SW480 (cell line): ENCODE measurements around the gene CYFIP1.

ENCODE experiments used
- DNase-seq: peaks from one replicate; pipeline ENCODE4 v3.0.0-alpha.2; 2016; ENCODE audit warnings: low spot score

Gene CYFIP1

DNA sequence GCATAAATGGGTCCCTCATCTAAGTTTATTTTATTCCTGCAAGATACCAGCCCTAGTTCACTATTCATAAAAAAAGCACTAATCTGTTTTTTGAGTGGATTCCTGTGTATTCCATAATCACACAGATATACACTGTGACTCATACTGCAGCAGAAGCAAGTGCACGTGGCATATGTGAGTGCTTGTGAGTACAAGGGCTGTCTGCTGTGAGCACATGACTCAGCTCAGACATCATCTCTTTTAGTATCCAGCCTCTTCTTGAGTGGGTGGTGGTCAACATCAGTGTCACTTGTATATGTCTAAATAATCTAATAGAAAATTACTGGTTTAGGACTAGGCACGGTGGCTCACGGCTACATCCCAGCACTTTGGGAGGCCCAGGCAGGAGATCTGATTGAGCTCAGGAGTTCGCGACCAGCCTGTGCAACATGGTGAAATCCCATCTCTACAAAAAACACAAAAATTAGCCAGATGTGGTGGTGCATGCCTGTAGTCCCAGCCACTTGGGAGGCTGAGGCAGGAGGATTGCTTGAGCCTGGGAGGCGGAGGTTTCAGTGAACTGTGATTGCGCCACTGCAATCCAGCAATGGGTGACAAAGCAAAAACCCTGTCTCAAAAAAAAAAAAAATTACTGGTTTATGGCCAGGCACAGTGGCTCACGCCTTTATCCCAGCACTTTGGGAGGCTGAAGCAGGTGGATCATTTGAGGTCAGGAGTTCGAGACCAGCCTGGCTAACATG, 91.9 kb downstream of the CYFIP1 start:
- no peak for DNase-seq

DNA sequence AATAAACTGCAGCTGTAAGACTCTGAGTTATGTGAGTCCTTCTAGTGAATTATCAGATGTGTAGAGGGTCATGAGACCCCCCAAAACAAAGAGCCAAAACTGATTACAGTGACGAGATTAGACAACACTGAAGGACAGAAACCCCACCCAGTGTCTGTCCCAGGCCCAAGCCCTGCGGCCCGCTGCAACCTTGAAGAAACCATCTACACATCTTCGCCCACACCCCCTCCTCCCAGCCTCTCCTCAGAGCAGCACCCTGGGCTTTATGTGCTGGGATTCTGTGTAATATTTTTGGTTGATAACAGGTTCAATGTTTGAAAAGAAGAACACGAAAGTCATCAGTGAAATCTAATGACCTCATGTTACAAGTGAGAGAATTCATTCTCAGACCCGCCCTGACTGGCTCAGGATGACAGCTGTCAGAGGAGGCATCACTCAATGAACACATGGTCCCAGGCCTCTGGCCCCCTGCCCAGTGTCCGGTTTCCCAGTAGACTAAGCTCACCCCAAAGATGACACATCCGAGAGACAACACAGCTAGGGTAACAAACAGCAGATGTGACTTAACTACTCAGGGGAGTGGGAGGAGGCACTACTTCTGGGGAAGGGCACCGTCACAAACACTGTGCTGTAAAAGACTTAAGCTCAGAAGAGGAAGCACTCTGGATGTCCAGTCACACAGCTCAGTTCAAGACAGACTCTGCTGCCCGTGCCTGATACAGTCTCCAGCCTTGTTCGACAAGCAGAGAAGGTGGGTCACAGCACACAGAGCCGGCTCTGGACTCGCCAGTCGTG, 92.8 kb downstream of the CYFIP1 start:
- no peak for DNase-seq

DNA sequence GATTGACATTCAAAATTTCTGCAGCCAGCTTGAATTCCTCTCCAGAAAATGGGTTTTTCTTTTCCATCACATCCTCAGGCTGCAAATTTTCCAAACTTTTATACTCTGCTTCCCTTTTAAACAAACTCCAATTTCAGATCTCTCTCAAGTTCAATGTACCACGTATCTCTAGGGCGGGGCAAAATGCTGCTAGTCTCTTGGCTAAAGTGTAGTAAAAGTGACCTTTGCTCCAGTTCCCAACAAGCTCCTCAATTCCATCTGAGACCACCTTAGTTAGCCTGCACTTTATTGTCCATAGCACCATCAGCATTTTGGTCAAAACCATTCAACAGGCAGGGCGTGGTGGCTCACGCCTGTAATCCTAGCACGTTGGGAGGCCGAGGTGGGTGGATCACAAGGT, 95.0 kb downstream of the CYFIP1 start:
- no peak for DNase-seq

DNA sequence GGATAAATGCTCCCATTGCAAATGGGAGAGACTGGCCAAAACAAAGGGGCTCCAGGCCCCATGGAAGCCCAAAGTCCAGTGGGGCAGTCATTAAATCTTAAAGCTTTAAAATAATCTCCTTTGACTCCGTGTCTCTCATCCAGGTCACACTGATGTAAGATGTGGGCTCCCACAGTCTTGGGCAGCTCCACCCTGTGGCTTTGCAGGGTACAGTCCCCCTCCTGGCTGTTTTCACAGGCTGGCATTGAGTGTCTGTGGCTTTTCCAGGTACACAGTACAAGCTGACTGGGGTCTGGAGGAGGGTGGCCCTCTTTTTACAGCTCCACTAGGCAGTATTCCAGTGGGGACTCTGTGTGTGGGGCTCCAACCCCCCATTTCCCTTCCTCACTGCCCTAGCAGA, 95.8 kb downstream of the CYFIP1 start:
- DNase-seq: no peak

DNA sequence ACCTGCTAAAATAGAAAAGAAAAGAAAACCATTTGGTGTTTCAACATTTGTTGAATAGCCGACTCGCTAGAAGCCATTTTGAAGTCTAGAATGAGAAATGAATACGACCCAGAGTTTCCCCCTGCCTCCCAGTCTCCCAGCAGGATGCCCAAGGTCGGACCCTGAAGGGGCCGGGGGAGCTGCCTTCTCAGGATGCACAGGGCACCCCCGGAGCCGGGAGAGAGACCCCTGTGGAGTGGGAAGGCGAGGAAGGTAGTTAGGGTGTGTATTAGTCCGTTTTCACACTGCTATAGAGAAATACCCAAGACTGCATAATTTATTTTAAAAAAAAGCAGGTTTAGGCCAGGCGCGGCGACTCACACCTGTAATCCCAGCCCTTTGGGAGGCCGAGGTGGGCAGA, 97.0 kb downstream of the CYFIP1 start:
- DNase-seq: no peak

DNA sequence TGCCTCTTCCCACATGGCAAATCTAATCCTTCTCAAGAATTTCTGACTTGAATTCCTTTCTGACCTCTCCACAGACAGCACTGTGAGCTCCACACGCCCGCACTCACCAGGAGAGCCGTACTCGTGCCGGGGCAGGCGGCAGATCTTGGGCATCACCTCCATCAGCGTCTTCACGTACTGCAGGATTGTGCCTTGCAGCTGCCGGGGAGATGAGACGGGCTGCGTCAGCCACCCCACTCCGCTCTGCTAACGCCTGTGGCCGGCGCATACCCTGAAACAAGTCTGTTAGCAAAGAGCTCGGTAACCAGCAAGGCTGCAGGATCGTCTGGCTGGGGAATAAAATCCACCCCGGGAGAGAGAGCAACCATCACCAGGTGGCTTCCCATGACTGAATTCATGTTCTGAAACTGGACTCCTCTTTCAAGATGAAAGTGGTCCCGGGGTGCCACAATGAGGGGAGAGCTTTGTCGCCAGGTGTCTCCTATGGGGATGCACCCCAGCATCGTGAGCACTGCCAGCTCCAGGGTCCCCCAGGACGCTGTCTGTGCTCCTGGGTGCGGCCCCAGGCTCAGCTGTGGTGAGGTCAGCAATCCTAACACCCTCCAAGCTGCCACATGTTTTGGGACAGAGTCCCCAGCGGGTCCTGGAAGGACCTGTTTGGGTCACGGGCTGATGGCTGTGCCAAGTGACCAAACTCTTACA, 98.3 kb downstream of the CYFIP1 start:
- DNase-seq: no peak

DNA sequence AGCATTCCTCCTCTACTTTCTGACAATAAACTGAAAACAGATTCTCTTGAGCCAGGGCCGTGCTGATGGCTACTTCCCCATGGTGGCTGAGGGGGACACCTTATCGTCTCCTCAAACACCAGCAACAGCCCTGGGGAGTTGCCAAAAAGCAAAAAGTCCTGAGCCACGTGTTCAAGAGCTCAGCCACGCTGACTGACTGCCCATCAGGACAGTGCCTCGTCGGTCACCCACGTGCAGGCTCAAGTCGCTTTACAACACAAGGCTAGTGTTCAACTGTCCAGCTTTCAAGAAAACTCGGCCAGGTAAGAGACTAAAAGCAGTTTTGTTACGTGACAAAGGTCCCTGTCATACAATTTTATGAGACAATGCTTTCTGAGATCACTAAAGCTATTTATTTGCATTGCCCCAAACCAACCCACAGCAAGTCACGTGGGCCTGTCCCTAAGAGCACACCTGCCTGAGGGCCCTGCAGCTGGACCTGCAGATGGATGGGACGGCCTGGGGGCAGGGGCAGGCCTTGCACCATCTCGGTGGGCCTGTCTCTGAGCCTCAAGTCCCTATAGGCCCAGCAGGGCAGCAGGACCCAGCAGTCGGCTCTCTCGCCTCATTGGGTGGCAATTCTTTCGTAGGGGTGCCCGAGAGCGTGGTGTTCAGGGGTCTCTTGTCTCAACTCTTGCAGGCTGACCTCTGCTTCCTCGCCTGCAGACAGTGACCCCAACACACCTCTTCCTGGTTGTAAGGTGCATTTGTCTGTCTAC, 99.0 kb downstream of the CYFIP1 start:
- no peak for DNase-seq

DNA sequence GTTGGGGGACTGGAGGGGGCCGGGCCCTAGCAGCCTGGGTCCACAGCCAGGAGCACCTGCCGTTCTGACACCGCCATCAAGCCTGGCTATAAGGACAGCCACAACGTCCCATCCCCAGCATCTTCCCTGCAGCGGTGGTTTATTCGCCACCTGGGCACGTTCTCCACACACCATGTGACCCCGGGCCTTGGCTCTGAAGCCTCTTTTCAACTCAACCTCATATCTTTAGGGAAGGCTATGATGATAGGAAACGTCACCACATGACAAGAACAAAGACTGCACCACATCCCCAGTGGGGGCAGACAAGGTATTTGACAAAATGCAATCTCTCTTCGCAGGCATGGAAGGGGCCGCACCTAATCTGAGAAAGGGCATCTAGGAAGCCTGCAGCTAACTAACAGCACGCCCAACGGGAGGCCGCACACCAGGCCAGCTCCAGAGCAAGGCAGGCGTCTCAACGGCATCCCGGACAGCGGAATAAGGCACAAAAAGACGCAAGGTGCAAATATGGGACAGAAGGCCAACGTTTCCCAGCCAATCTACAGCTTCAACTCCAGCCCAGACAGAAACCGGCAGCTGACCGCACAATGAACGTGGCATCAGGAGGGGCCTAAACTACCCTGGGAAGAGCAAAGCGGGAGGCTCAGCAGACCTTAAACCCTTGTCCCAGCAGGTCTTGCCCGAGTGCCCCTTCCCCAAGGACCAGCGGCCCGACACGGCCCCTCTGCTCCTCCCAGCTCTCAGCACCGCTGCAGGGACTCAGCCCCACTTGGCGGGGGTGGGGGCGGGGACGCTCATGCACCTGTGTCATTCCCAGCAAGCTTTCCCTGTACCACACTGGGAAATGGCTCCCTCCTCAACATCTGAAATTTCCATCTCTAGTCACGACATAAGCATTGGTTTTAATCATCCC, 99.8 kb downstream of the CYFIP1 start:
- DNase-seq: no peak

DNA sequence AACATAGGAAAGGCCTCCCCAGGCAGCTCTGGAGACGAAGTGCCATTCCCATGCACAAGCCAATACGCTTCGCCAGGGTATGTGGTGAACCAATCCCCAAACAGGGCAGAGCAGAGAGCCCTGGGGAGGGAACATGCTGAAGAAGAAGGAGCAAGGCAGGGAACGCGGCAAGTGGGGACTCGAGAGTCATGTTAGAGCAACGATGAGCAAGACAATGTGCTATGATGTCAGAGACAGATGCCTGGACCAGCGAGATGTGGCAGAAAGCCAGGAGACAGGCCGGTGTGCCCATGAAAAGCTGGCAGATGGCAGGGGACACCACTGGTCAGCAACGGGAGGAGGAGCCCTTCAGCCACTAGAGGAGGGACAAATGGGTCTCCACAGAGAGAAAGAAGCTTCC, 102.1 kb downstream of the CYFIP1 start:
- DNase-seq: no peak

DNA sequence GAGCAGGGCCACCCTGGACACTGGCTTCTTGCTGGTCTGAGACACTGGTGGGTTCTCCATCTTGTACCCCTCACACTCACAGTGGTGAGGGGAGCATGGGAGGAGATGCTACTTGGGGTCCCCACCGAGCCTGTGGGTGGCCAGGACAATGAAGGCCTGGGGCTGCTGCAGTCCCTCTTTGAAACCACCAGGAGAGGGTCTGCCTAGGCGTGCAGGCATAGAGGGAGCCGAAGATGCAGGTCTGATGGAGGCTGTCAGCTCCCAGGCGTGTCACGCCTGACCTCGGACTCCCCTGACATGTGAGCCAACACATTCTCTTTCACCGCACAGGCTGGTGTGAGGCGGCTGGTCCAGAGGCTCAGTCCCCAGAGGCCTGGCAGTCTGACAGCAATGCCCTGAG, 102.6 kb downstream of the CYFIP1 start:
- DNase-seq: no peak

DNA sequence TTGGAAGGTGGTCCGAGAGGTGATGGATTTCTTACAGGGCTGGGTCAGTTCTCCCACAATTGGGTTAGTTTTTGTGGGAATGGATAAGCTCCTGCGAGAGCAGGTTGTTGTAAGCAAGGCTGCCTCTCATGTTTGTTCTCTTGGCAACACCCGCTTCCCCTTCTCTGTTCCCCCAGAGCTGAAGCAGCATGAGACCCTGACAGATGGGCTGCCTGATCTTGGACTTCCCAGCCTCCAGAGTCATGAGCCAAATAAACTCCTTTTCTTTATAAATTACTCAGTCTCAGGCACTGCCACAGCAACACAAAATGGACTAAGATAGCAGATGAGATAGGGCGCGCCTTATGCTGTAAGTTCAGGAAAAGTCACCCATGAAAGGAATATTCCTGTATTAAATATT, 103.1 kb downstream of the CYFIP1 start:
- no peak for DNase-seq

DNA sequence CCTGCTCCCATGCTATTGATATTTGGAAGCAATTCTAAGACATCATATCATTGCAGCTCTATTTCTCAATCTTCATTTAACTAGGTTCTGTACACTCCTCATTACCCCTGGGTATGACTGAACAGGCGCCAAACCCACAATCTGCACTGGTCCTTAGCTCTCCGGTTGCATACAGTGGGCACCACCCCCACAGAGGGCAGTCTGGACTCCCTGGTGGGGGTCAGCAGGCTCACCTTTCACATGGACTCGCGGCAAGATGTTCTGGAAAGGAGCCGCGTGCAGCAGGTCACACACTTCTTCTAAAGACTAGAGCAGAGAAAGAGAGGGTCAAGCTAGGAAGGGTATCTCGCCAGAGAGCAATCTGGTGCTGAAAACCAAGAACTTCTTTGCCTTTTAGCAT, 105.2 kb downstream of the CYFIP1 start:
- DNase-seq: no peak

DNA sequence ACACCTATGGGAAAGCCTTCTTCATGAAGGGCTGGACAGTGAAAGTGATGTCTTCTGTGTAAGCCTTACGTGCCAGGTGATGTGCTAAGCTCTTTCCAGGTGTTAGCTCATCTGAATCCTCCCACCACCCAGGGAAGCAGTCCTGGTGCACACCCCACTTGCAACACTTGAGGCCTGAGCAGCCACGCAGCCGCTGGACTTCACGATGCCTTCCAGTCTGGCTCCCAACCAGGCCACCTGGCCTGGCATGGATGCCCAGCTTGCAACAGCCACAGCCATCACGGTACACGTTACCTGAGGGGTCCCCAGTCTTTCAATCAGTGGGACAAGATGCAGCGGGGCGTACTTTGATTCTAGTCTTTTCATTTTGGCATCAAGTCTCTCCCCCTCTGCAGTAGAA, 105.9 kb downstream of the CYFIP1 start:
- no peak for DNase-seq

DNA sequence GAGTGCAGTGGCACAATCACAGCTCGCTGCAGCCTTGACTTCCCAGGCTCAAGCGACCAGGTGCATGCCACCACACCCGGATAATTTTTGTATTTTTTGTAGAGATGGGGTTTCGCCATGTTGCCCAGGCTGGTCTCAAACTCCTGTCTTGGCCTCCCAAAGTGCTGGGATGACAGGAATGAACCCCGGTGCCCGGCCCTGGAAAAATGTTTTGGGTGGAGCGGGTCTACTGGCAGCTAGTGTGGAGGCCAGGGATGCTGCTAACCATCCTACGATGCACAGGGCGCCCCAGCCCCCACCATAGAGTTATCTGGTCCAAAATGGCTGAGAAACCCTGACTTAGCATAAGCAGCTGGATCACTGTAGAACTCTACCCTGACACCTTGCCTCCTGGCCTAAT, 106.3 kb downstream of the CYFIP1 start:
- no peak for DNase-seq

DNA sequence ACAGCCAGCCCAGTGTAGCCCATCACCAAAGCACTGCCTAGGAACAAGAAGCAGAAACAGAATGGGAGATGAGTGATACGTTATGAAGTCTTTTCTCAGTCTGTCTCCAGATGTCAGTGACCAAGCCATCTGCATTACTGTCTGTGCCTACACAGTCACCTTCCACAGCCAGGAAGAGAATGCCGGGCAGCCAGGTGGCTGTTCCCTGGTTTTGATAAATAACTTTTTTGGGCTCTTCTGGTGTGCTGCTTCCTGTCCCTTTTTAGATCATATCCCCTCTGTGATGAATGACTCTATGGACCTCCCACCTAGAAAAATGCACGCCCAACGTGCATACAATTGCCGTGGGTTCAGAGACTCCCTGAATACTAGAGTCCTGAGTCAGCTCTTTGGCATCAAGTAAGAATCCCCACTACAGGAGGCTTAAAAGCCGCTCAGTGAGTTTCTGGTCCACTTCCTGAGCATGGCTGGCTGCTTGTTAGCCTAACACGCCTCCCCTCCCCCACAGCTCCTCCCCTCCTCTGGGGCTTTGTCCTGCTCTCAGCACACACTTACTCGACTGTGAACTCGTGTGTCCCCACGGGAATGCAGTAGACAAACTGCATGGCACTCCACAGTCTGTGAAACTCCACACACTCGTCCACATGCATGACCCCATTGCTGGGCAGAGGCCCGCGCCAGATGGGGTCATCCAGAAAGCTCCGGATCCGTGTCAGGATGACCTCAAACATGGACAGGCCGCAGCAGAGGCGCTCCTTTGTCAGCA, 107.0 kb downstream of the CYFIP1 start:
- no peak for DNase-seq

DNA sequence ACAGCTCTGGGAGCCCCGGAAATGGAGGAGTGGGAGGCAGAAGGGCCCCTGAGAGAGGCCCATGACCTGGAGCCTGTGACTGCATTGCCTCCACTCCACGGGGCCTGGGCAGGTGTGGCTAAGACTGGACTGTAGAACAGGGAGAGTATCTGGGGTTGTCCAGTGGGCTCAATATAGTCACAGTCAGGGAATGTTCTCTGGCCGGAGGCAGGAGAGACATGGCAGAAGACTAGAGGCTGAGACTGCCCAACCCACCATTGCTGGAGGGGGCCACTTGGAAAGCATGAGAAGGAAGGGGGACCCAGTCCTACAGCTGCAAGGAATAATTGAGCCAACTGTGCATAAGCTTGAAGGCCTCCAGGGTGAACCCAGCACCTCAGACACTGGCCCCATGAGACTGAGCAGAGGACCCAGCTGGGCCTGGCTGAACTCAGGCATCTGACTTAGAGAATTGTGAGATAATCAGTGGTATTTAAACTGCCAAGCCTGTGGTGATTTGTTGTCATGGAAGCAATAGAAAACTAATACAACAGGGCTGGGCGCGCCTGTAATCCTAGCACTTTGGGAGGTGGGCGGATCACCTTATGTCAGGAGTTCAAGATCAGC, 108.6 kb downstream of the CYFIP1 start:
- DNase-seq: no peak

DNA sequence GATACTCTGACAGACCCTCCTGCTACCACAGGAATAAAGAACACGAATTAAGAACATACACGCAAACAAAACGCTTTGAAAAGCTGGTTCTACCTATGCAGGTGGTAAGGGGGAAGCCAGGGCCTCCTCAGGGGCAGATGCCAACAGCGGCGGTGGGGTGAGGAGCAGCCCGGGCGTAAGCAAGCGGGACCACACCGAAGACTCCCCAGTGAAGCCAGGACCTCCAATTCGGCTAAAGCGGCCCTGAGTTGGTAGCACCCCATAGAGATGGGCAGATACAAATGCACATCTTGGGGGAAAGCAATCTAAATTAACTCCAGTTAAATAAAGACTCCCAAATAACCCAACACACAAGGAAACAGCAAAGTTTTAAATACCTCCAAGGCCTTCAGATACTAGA, 109.3 kb downstream of the CYFIP1 start:
- DNase-seq: no peak

DNA sequence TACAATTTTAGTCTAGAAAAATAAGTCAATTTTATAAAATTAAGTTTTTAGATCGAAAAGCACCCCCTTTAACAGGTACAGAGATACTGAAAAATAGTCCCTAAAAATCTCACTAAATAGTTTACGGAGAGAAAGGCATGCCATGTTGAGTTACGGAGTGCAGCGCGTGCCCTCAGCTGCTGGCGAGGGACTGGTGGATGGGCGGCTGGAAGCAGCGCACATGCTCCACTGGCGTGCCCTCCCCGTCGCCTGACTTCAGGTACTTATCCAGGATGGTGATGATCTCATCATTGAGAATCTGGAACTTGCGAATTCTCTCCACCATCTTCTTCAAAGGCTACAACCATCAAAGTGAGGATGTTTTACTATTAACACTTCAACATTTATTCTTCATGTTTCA, 110.3 kb downstream of the CYFIP1 start:
- no peak for DNase-seq

DNA sequence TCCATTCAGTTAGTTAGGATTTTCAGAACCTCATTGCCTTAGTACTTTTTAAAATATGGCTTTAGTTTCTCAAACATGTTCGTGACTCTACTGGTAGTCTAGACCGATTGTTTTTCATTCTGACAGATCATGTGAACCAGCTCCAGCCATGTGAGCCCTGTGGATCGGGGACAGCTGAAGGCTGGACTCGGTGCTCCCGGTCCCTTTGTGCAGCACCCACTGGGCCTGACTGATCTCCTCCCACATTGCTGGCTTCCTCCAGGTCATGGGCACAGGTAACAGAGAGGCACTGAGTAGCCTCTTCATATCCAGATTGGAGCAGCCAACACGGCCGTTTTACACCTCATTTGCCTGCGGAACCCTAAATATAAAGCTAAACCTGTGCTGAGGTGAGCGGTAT, 111.2 kb downstream of the CYFIP1 start:
- no peak for DNase-seq

DNA sequence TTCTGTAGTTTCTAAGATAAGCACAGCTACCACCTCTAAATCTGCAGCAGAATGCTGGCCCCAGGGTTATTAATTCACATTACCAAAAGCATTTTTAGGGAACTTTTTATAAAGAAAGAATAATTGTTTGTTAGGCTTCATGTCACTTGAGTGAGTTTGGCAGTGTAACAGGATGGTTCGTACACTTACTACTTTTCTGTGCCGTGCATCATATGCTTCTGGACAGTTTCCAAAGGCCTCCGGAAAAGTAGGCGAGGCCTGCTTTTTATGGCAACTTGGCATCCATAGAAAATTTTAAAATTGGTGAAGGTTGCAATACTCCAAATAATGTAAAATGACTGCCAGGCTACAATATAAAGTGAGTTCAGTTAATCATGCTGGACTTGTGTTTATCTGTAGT, 111.7 kb downstream of the CYFIP1 start:
- no peak for DNase-seq
